Fibroblast of skin of abdomen (primary cell): ENCODE results near the gene PAN2.
"Not testable (repeated sequence)": the region's sequence is repeated elsewhere in the genome, so short reads cannot be mapped to it uniquely, and the experiment has no call there.

ENCODE experiments used
- DNase-seq: peaks from one replicate; pipeline ENCODE4 v3.0.0-alpha.2; 2013

PAN2 gene

DNA sequence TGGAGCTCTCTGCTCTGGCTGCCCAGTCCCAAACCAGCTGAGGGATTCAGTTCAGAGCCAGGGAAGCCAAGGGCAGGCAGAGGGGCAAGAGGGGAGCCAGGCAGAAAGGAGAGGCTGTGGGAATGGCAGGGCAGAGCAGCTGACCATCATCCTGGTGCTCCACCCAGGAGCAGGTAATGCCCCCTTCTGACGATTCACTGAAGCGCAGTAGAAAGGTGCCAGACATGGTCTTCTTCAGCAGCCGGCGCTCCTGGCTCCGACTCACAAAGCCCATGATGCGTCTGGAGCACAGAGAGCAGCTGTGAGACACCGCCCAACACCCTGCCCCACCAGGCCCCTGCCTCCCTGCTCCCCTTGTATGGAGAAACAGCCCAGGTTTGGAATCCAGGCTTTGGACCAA, 12.9 kb upstream of the PAN2 start:
- no peak for DNase-seq

GRCh38 chr12:56342290-56342689, 8.5 kb upstream of the PAN2 start:
- not testable (repeated sequence) for DNase-seq

DNA sequence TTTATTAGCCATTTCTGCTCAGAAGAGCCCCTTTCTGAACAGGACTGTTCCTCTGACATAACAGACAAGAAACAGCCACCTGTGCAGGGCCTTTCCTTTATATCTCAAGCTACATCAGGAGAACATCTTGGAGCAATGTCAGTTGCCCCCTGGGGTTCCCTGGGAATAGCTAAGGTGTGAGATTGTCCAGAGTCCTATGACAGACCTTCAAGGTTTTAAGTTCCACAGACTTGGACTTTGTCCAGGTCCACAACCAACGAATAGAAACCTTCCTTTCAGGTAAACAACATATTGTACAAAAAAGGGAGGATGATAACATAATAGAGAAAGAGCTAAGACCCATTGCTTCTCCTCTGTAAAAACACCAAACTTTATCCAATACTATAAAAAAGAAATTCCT, 7.8 kb upstream of the PAN2 start:
- DNase-seq: no peak

DNA sequence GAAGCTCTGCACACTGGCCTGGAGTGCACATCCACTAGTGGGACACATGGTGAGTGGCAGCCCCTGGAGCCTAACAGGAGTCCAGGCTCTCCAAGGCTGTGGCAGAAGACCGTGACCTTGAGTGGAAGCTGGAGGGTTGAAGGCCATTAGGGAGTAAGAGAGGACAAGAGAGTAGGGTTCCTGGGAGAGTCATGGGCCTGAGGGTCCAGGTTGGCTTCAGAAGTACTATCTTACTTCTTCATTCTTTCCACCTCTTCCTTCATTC, 5.3 kb upstream of the PAN2 start:
- no peak for DNase-seq

DNA sequence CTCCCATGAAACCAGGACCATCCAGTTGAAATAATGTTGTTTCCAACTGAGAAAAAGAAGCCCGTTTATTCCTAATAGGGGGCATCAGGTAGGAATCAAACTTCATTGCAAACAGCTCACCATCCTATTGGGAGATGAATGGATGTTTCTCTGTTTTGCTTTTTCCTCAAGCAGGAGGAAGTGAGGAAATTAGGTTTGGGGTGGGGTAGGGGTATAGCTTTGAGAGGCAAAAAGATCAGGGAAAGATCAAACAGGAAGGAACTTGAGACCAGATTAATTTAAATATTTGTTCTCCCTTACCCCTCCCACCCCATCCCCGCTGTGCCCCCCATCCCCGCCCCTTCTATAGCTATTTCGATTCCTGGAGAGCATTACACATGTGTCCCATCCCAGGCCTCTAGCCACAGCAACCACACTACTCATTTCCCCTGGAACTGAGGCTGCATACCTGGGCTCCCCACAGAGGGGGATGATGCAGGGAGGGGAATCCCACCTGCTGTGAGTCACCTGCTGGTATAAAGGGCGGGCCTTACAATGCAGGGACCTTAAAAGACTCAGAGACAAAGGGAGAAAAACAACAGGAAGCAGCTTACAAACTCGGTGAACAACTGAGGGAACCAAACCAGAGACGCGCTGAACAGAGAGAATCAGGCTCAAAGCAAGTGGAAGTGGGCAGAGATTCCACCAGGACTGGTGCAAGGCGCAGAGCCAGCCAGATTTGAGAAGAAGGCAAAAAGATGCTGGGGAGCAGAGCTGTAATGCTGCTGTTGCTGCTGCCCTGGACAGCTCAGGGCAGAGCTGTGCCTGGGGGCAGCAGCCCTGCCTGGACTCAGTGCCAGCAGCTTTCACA, 4.7 kb upstream of the PAN2 start, which contains the start of gene IL23A:
Gene IL23A (plus strand): TSS at position 577 of the 850 bp plus-strand sequence. CDS start 161 bp downstream, at position 738.
- no peak for DNase-seq

DNA sequence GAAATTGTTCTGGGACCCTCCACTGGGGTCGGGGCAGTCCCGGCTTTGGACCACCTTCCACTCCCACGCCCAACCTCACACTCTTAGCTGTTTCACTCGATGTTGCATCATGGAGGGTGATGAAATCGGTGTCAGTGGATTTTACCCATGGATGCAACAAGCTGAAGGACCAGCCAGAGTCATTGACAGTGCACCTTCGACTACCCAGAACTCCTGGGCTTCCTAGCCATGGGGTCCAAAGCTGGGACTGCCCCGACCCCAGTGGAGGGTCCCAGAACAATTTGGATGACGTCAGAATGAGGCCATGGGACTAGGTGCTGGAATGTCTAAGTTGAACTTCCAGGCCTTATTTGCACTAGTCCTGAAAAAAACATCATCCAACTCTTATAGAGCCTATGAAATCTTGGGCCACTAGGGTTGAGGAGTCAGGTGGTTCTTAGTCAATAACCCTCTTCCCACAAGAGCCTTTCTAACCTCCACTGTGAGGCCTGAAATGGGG, 4.0 kb upstream of the PAN2 start:
- no peak for DNase-seq

DNA sequence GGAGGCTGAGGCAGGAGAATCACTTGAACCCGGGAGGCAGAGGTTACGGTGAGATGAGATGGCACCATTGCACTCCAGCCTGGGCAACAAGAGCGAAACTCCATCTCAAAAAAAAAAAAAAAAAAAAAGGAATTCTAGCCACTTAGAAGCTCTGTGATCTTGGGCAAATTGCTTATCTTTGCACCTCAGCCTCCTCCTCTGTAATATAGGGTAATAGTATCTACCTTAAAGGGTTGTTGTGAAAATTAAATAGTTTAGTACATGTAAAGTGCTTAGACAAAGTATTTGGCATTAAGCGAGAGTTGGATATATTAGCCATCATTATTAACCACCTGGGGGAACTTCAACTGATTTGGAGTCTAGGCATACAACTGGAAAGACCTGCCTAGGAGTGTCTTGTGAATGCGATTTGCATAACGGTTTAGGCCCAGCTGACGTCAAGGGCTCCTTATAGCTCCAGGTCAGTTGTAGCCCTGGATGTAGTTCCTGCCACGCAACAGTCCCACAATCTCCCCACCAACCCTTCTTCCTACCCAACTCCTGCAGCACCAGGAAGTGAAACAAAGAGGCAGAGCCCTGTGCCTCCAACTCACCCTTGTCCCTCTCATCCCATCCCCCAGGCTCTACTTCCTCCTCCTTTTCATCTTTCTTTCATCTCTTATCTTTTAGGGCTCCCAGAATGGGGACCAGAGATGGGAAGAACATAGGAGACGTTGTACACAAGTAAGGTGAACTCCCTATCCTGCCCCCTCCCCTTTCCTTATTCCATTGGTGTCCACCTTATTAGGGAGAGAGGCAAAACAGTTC, 2.8 kb upstream of the PAN2 start:
- no peak for DNase-seq

DNA sequence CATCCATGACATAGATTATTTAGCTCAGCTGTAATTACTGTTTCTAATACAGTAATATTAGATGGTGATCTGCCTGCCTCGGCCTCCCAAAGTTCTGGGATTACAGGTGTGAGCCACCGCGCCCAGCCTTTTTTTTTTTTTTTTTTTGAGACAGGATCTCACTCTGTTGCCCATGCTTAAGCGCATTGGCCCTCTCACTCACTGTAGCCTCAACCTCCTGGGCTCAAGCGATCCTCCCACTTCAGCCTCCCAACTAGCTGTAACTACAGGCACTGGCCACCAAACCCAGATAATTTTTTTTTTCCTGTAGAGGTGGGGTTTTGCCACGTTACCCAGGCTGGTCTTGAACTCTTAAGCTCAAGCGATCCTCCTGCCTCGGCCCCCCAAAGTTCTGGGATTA, 1.7 kb upstream of the PAN2 start:
- not testable (repeated sequence) for DNase-seq

- DNase-seq: no peak
These were observed 642 bp upstream of the PAN2 start for GRCh38 chr12:56334490-56334793.

DNA sequence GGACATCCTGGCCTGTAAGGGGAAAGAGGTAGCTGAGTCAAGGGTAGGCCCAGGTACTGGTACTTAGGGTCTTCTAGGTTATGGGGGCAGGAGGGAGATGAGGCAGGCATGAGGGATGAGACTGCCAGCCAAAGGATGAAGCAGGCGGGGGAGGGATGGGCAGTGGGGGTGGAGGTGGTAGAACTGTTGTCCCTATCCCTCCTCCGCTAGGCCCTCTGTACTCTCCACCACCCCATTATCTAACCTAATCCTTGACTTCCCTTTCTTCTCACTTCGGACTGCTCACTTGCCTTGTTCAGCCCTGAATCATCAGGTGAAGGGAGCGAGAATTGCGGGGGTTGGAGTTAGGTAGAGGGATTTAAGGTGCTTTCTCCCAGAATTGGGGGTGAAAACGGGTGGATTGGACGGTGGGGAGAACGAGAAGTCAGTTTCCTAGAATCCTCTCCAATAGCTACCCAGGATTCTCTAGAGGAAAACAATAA, 562 bp downstream of the PAN2 start:
- DNase-seq: no peak

- no peak for DNase-seq
These were observed 1.1 kb downstream of the PAN2 start for GRCh38 chr12:56332512-56333196.

DNA sequence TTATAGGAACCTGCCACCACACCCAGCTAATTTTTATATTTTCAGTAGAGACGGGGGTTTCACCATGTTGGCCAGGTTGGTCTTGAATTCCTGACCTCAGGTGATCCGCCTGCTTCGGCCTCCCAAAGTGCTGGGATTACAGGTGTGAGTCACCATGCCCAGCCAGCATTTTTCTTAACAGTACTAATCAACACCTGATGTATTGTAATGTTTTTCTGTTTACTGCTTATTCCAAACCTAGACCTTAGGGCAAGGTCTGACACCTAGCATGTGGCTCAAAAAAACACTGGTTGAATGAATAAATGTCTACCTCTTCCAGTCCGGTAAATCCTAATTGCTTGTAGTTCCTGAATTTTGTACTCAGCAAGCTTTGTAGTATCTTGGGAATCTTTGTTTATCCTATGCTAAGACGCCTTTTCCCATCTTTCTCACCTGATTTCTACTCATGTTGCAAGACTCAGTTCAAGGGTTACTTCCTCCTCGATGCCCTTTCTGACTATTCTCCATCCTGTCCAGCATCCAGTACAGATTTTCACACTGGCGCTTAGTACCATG, 2.8 kb downstream of the PAN2 start:
- DNase-seq: no peak

DNA sequence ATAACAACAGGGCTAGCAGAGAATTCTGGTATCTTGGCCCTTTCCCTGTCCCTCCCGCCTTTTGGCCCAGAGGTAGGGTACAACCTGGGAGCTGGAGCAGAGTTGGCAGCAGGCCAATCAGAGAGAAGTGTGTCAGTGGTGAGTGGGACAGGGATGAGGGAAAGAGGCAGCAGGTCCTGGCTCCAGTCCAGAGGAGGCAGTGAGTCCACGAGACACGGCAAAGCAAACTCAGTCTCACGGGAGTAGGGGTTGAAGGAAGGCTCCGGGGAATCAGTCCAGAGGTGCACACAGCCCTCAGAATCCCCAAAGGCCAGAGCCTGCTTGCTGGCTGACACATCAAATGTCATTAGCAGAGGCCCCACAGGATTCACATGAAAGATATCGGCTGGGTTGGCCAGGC, 7.3 kb downstream of the PAN2 start:
- DNase-seq: no peak

DNA sequence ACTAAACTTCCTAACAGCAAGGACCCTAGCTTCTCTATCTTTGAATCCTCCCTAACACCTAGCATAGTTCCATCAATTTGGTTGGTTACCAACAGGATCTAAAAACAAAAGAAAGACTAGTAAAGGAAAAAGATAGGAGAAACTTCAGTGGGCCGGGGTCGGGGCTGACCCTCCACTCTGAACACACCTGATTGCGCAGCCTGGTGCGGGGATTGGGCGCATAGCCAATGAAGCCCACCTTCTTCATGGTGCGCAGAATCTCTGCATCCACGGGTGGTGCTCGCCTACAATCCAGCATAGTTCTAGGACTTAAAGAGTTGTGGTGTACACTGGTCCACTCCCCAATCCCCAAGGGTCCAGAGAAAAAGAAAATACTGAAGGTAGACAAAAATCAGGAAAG, 7.7 kb downstream of the PAN2 start:
- no peak for DNase-seq

GRCh38 chr12:56324206-56324605, 9.6 kb downstream of the PAN2 start:
- no peak for DNase-seq

DNA sequence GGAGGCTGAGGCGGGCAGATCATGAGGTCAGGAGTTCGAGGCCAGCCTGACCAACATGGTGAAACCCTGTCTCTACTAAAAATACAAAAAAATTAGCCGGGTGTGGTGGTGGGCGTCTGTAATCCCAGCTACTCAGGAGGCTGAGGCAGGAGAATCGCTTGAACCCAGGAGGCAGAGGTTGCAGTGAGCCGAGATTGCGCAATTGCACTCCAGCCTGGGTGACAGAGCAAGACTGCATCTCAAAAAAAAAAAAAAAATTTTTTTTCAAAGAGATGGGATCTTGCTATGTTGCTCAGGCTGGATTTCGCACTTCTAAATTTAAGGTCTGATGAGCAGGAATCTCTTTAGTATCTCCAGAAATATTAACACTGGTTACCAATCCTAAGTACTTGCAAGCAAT, 12.2 kb downstream of the PAN2 start:
- not testable (repeated sequence) for DNase-seq

GRCh38 chr12:56321027-56321426, 12.8 kb downstream of the PAN2 start:
- no peak for DNase-seq

DNA sequence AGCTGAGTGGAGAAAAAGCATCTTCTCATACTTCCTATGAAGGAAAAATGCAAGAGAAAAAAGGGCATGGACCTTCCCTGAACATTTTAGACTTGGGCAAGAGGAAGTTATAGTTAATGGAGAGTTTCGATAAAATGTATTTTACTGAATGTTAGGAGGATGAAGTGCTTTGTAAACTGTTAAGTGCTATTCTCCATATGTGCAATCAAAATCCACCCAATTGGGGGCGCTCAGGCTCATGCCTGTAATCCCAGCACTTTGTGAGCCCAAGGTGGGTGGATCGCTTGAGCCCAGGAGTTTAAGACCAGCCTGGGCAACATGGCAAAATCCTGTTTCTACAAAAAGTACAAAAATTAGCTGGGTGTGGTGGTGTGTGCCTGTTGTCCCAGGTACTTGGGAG, 16.1 kb downstream of the PAN2 start:
- DNase-seq: no peak

DNA sequence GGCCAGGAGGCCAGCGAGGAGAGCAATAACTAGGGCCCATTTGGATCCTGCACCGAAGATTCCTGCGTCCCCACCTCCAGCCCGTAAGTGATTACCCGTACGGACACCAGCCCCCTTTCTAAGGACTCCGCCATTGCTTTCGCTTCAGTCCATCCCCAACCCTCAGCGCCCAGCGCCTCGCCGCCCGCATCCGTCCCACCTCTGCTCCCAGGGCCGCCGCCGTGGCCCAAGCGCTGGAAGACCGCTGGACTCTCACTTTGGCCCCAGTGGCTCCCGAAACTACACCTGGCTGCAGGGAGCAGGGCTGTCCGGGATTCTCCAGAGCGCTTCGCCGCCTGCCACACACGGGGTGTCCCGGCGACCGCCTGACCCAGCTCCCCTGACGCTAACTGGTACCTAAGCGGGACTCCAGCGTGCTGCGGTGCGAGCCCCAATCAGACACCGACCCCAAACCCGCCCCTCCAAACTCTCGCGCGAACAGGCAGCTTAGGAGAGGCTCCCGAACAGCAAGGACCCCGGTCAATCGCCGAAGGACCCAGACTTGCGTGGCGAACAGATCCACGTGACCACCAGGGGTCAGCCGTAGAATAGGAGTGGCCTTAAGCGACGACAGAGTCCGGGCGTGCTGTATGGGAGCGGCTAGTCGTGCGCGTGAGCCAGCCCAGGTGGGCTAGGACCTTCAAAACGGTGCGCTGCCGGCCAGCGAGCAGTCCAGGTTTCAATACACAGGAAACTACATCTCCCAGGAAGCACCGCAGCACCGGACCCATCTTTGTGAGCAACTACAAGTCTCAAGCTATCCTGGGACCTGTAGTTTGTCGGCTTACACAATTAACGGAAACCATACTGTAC, 18.0 kb downstream of the PAN2 start, which contains the start of gene CNPY2:
Gene CNPY2 (minus strand): TSS at position 367 of the 852 bp plus-strand sequence. CDS start 771 bp downstream, outside the sequence.
- DNase-seq: peak; percentile 97

DNA sequence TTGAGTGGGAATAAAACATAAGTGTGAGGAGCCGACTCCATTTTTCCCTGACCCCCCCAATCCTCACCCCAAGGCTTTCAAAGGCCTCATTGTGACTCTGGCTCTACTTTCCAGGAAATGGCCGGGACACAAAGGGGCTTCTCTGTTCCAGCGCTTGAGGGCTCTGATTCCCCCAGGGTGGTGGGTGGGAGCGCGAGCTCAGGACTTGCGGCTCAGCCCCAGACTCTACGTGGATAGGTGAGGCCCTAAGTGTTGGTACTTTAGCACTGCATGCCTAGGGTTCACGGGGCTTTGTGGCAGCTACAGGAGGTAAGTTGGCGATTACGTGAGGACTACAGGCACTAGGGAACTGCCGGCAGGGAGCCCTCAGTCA, 18.6 kb downstream of the PAN2 start:
- DNase-seq: no peak

DNA sequence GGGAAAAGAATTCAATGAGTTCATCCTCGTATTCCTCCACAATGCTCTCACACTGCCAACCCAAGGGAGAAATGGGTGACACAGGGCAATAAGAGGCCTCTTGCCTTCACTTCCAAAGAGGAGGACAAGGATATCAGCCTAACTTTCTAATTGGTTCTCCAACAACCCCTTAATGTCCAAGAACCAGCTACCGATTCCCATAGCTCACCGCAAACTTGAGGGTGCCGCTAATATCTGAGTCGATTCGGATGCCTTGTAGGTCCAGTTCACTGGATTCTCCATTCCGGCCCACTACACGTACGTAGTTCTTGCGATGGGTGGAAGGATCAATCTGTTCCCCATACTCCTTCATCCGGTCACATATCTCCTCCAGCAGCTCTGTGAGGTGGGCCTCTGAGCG, 22.8 kb downstream of the PAN2 start:
- no peak for DNase-seq

DNA sequence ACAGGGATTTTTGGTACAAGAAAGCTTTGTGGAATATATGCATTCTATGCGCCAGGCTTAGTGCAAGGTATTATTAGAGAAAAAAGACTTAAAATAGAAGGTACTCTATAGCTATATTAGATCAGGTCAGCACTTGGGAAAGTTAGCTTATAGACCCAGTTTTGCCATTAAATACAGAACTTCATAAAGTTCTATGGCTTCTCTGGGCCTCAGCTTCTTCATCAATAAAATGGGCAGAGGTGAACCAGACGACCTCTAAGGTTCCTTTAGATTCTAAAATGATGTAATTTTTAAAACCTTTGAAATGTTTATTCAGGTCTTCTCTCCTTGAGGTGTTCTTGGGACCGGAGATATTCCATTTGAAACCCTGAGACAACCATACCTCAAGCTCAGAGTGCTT, 25.1 kb downstream of the PAN2 start:
- no peak for DNase-seq
